Muscle layer of duodenum (tissue), 2 donors: ENCODE measurements around the gene PPP2R5C.
A peak's percentile ranks its signal among the peaks of the same experiment; 100 is the strongest.
"Not testable (repeated sequence)": the region's sequence is repeated elsewhere in the genome, so short reads cannot be mapped to it uniquely, and the experiment has no call there.

Experiments
- H3K27ac ChIP-seq: one replicate; pipeline ENCODE4 v1.7.0; 2013; ENCODE audit warnings: mild to moderate bottlenecking, low read length
- H3K27me3 ChIP-seq: one replicate; pipeline ENCODE4 v1.7.0; 2013; ENCODE audit warnings: low read depth, mild to moderate bottlenecking, control low read depth, low read length
- H3K36me3 ChIP-seq, 2 donors: one replicate each; pipeline ENCODE4 v1.7.0; 2013; ENCODE audit warnings: low read length in 2 of 2, control low read depth in 1 of 2, mild to moderate bottlenecking in 1 of 2; ENCODE audit not compliant: insufficient read depth in 2 of 2, control insufficient read depth in 1 of 2
- H3K4me1 ChIP-seq, 2 donors: one replicate each; pipeline ENCODE4 v1.7.0; 2013; ENCODE audit warnings: low read length in 2 of 2, mild to moderate bottlenecking in 2 of 2, control low read depth in 1 of 2, moderate library complexity in 1 of 2; ENCODE audit not compliant: insufficient read depth in 2 of 2, control insufficient read depth in 1 of 2
- H3K4me3 ChIP-seq, 2 donors: one replicate each; pipeline ENCODE4 v1.7.0; 2013; ENCODE audit warnings: low read length in 2 of 2, low read depth in 1 of 2, mild to moderate bottlenecking in 1 of 2
- H3K9me3 ChIP-seq, 2 donors: one replicate each; pipeline ENCODE4 v1.7.0; 2013; ENCODE audit warnings: low read length in 2 of 2, control low read depth in 1 of 2, mild to moderate bottlenecking in 1 of 2; ENCODE audit not compliant: control insufficient read depth in 1 of 2
- donor health status: healthy.

The PPP2R5C gene

DNA sequence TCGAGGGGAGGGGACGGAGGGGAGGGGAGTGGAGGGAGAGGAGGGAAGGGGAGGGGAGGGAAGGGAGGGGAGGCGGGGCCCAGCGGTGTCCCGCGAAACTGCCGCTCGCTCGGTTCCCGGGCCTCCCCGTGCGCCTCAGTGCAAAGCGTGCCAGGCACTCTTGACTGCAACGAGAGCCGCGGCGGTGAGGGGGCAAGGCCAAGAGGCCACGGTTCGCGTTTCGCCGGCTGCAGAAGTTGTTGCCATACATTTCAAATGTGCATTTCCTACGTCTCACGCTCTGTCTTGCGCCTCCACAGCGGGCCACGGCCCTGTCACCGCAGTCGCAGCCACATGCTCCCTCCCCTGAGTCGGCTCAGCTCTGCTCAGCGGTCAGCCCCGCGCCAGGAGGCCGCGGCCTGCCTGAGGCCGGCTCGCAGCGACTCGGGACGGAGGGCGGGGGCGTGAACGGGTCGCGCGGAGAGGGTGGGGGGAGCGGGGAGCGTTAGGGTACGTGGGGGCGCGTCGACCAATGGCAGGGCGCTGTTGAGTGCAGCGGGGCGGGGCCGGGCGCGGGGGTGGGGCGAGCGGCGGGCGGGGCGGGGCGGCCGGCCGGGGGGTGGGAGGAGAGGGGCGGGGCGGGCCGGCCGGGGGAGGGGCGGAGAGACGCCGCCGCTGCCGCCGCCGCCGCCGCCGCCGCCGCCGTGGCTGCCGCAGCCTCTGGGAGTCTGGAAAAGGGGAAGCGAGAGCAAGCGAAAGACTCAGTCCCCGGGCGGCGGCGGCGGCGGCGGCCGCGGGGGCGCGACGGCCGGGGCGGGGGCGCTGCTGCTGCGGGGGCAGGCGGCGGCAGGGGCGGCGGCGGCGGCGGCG is at the start of gene PPP2R5C:
TSS of gene PPP2R5C (plus strand) at position 678 of the 849 bp plus-strand sequence. CDS start 185 bp downstream, outside the sequence.
- peaks cover 0 to 4% of the 10 kb centered on the region in 2 donors for H3K36me3 ChIP-seq
- peak within 1 kb of the TSS; percentile 77 for H3K27ac ChIP-seq
- H3K4me1 ChIP-seq, result peaks cover 0 to 9% of the 10 kb centered on the region in 2 donors
- H3K4me3 ChIP-seq, result peak within 1 kb of the TSS; percentile 79 to 93
- H3K27me3 ChIP-seq, result no peaks in the 10 kb centered on the region
- H3K9me3 ChIP-seq, result no peaks in the 10 kb centered on the region

DNA sequence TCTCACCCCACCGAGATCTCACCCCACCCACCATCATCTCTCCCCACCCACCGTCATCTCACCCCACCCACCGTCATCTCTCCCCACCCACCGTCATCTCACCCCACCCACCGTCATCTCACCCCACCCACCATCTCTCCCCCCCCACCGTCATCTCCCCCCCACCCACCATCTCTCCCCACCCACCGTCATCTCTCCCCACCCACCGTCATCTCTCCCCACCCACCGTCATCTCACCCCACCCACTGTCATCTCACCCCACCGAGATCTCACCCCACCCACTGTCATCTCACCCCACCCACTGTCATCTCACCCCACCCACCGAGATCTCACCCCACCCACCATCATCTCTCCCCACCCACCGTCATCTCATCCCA is 49.7 kb upstream of the PPP2R5C start:
- H3K27me3 ChIP-seq, H3K36me3 ChIP-seq, H3K27ac ChIP-seq, H3K4me3 ChIP-seq, H3K9me3 ChIP-seq, H3K4me1 ChIP-seq: not testable (repeated sequence)

DNA sequence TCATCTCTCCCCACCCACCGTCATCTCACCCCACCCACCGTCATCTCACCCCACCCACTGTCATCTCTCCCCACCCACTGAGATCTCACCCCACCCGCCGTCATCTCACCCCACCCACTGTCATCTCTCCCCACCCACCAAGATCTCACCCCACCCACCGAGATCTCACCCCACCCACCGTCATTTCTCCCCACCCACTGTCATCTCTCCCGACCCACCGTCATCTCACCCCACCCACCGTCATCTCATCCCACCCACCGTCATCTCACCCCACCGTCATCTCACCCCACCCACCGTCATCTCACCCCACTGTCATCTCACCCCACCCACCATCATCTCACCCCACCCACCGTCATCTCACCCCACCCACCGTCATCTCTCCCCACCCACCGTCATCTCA is 49.2 kb upstream of the PPP2R5C start:
- H3K4me3 ChIP-seq, H3K27me3 ChIP-seq, H3K36me3 ChIP-seq, H3K27ac ChIP-seq, H3K4me1 ChIP-seq, H3K9me3 ChIP-seq: not testable (repeated sequence)

DNA sequence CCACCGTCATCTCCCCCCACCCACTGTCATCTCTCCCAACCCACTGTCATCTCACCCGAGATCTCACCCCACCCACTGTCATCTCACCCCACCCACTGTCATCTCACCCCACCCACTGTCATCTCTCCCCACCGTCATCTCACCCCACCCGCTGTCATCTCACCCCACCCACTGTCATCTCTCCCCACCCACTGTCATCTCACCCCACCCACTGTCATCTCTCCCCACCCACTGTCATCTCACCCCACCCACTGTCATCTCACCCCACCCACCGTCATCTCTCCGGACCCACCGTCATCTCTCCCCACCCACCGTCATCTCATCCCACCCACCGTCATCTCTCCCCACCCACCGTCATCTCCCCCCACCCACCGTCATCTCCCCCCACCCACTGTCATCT is 48.4 kb upstream of the PPP2R5C start:
- H3K4me3 ChIP-seq, H3K27ac ChIP-seq, H3K27me3 ChIP-seq, H3K36me3 ChIP-seq, H3K4me1 ChIP-seq, H3K9me3 ChIP-seq: not testable (repeated sequence)

DNA sequence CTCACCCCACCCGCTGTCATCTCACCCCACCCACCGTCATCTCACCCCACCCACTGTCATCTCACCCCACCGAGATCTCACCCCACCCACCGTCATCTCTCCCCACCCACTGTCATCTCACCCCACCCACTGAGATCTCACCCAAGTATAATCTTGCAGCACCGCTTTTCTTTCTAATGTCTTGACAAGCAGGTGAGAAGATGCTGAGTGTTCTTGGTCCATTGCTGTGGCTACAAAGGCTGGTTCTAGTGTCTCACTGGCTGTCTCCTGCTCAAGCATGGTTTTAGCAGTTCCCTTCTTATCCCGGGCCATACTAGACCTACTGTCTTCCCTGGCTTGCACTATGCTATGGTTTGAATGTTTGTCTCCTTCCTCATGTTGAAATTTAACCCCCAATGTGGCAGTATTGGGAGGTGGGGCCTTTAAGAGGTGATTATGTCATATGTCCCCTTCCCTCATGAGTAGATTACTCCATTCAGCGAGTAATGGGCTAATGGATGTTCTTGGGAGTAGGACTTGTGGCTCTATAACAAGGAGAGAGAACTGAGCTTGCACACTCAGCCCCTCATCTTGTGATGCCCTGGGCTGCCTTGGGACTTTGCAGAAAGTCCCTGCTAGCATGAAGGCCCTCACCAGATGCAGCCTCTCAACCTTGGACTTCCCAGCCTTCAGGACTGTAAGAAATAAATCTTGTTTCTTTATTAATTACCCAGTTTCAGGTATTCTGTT is 47.7 kb upstream of the PPP2R5C start:
- no peaks in the 10 kb centered on the region for H3K36me3 ChIP-seq
- H3K27ac ChIP-seq, result no peak overlapping the region
- no peak overlapping the region for H3K4me3 ChIP-seq
- H3K27me3 ChIP-seq, result no peaks in the 10 kb centered on the region
- peaks cover 0 to 7% of the 10 kb centered on the region in 2 donors for H3K9me3 ChIP-seq
- no peaks in the 10 kb centered on the region for H3K4me1 ChIP-seq

DNA sequence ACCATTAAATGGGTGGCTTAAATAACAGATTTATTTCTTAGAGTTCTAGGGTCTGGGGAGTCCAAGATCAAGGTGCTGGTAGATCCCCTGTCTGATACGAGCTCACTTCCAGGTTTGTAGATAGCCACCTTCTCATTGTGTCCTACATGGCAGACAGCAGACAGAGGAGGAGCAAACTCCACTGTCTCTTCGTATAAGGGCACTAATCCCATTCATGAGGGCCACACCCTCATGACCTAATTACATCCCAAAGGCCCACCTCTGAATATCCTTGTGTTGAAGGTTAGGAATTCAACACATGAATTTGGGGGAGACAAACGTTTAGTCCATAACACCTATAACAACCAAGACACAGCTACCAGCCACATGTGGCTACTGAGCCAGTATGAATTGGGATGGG is 47.1 kb upstream of the PPP2R5C start:
- Histone ChIP-seq H3K27me3 (no peaks in the 10 kb centered on the region), H3K27ac (no peak overlapping the region), H3K4me1 (no peaks in the 10 kb centered on the region), H3K36me3 (no peaks in the 10 kb centered on the region), H3K4me3 (no peak overlapping the region), H3K9me3 (peaks cover 0 to 7% of the 10 kb centered on the region in 2 donors)

DNA sequence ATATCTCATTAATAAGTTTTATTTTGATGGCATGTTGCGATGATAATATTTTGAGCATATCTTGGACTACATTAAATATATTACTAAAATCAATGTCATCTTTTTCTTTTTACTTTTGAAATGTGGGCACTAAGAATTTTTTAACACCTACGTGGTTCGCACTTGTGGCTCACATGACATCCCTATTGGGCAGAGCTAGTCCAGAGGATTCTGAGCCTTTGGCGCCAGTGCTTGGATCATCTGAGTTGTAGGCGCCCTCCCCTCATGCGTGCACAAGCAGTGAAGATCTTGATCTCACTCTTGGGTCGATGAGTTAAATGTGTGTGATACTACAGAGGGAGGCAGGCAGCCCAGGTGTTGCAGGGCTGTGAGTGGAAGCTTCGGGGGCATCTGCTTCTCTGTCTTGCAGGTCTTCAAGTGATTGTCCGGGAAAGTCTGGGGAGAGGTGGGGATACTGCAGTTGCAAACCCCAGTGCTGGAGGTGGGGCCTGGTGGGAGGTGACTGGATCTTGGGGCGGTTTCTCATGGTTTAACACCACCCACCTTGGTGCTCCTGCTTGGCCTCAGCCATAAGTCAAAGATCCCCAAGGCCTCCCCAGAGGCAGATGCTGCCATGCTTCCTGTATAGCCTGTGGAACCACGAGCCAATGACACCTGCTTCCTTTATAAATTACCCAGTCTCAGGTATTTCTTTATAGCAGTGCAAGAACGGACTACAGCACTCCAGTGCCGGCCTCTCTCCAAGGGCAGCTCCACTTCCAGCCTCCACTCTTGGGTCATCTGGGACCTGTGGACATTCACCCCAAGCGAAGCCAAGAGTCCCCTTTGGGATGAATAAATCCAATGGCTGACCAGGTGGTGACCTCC is 46.1 kb upstream of the PPP2R5C start:
- Histone ChIP-seq H3K9me3 (peaks cover 0 to 7% of the 10 kb centered on the region in 2 donors), H3K27me3 (no peaks in the 10 kb centered on the region), H3K27ac (no peak overlapping the region), H3K4me1 (no peaks in the 10 kb centered on the region), H3K4me3 (no peak overlapping the region), H3K36me3 (no peaks in the 10 kb centered on the region)

DNA sequence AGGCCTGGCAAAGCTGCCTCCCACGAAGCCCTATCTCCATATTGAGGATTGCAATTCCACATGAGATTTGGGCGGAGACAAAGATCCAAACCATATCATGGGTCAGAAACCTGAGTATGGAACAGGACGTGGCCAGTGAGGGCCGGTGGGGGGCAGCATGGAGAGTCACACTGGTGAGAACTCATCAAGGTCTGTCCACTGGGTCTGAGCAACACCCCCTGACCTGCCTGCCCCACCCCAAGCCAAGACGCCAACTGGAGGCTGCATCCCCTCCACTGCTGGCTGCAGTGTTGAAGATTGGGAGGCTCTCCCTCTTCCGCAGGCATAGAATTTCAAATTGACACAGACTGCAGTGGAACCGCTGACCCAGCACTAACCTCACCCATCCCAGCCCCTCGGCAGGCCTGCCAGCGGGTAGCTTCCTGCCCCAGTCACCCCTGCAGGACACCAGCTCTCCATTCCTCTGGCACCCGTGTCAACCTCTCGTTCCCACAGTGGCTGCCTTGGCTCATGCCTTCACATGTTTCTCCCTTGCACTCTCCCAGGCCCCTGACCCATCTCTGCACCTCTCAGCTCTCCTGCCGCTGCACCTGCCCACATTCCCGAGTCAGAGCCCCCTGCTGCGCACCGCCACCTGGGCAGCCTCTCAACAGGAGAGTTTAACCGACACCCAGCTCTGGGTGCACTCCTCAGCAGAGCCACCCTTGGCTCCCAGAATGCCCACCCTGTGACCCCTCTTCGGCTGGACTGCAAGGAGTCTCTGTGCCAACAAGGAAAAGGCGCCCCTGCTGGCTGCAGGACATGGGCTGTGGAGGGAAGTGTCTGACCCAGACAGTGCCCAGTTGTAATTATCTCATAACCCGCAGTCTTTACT is 45.2 kb upstream of the PPP2R5C start:
- Histone ChIP-seq H3K4me1 (no peaks in the 10 kb centered on the region), H3K9me3 (peaks cover 0 to 7% of the 10 kb centered on the region in 2 donors), H3K4me3 (no peak overlapping the region), H3K36me3 (no peaks in the 10 kb centered on the region), H3K27ac (no peak overlapping the region), H3K27me3 (no peaks in the 10 kb centered on the region)

DNA sequence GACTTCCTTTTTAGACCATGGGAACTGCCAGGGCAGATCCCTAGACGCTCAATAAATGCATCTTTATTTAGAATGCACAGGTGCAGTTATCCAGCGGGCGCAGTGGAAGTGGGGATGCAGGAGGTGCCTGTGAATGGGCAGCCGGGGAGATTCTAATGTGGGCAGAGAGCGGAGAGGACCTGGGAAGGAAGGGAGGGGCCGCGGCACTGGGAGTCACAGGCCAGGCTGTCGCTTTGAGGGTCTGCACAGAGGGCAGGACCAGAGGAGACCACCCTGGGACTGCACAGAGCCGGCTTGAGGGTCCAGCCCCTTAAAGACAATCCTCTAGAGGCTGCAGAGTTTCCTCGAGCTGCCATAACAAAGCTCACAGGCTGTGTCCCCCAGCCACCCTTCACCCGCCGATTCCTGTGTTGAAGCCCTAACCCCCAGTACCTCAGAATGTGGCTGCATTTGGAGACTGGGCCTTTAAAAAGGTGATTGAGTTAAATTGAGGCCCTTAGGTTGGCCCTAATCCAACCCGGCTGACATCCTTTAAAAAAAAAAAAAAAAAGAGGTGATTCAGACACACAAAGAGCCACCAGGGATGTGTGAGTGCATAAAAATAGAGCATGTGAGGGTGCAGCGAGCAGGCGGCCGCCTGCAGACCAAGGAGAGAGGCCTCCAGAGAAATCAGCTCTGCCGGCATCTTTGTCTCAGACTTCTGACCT is 44.4 kb upstream of the PPP2R5C start:
- Histone ChIP-seq H3K9me3 (peaks cover 0 to 7% of the 10 kb centered on the region in 2 donors), H3K4me3 (no peak overlapping the region), H3K4me1 (no peaks in the 10 kb centered on the region), H3K27me3 (no peaks in the 10 kb centered on the region), H3K36me3 (no peaks in the 10 kb centered on the region), H3K27ac (no peak overlapping the region)
